Stimulated activated memory B cell treated with anti-CD40 and anti-IgM and Interleukin-4, amounts not matched to agents 10 μg/mL and 1 μg/mL and 100 μg/mL, for 72 hours (primary cell): ENCODE data around the gene CXorf58.
"Not testable (repeated sequence)": the region's sequence is repeated elsewhere in the genome, so short reads cannot be mapped to it uniquely, and the experiment has no call there.

Experiments used
- ATAC-seq: fragments of 150-1000 bp; cut with Tn5 transposase; 2 replicates; pipeline ENCODE4 v1.10.0; 2021
- H3K27ac Mint-ChIP-seq: one replicate; pipeline ENCODE4 v1.8.0; 2022; ENCODE audit warnings: mild to moderate bottlenecking, mixed read lengths
- H3K27me3 Mint-ChIP-seq: one replicate; pipeline ENCODE4 v1.8.0; 2022; ENCODE audit warnings: mixed read lengths
- H3K36me3 Mint-ChIP-seq: one replicate; pipeline ENCODE4 v1.8.0; 2022; ENCODE audit warnings: mixed read lengths
- H3K4me1 Mint-ChIP-seq: one replicate; pipeline ENCODE4 v1.8.0; 2022; ENCODE audit warnings: mixed read lengths
- H3K4me3 Mint-ChIP-seq: one replicate; pipeline ENCODE4 v1.8.0; 2022; ENCODE audit warnings: mild to moderate bottlenecking, moderate library complexity, mixed read lengths
- H3K9me3 Mint-ChIP-seq: one replicate; pipeline ENCODE4 v1.8.0; 2022; ENCODE audit warnings: mixed read lengths

The CXorf58 gene, protein sequence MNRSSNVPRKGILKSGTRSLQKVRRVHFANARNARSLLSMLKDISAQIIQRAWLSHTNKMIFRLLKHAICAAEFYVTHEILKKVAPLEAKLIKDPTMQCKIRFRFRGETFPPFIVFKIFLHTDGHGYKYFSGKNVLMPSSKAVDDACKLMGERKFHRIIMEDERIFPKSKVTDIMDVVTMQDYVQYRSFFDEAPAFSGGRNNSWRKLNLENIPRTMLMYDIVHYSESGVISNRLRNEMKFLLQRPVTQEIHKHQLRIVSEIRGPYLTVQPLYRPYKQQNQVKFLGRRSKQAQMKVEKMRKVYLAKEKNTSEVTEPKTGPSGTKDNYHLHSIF

DNA sequence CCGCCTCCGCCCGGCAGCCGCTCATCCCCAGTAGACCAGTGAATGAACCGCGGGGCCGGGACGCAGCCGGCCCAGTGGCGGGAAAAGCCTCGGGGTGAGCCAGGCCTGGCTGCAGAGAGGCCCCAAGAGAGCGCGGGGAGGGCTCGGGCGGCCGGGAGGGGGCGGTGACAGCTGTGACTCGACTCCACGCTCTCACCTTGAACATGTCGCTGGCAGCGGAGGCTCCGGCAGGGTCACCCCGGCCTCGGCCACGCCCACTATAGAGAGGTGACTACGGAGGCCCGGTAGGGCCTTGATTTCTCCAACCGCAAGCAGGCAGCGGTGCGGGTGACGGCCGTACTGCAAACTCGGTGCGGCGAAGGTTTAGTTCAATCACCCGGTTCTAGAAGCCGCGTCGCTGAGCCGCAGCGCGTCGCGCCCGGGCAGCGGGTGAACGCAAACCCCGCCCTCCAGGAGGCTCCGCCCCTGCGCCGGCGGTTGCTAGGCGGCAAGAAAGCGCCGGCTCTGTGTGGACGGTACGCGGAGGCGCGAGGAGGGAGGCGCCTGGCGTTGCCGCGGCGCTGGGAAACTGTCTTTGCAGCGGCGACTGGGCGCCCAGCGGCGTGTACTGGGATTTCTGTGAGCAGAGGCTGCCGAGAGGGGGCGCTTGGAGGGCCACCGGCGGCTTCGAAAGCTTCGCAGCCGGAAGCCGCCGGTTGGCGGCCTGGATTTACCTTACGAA, at the start of gene CXorf58, which contains the start of gene APOO:
Gene CXorf58 (plus strand): TSS at position 509 of the 721 bp plus-strand sequence. CDS start 2,297 bp downstream, outside the sequence.
Gene APOO (minus strand): TSS at position 441 of the 721 bp plus-strand sequence. CDS start 236 bp downstream, at position 205.
- peak within 1 kb of the TSS; percentile 73 for H3K27ac Mint-ChIP-seq
- no peaks in the 10 kb centered on the region for H3K27me3 Mint-ChIP-seq
- peak within 1 kb of the TSS; percentile 83 for H3K4me3 Mint-ChIP-seq
- H3K9me3 Mint-ChIP-seq = no peaks in the 10 kb centered on the region
- H3K36me3 Mint-ChIP-seq = no peaks in the 10 kb centered on the region
- peak; percentile 99 for ATAC-seq
- peaks cover 6% of the 10 kb centered on the region for H3K4me1 Mint-ChIP-seq

DNA sequence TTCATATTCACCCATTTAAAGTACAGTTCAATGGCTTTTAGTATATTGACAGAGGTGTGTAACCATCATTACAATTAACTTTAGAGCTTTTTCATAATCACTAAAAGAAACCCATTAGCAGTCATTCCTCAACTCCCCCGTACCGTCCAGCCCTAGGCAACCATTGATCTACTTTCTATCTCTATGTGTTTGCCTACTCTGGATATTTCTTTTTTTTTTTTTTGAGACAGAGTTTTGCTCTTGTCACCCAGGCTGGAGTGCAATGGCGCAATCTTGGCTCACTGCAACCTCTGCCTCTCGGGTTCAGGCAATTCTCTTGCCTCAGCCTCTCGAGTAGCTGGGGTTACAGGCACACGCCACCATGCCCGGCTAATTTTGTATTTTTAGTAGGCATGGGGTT, 48.6 kb upstream of the CXorf58 start:
- not testable (repeated sequence) for H3K27me3 Mint-ChIP-seq, ATAC-seq, H3K4me1 Mint-ChIP-seq, H3K27ac Mint-ChIP-seq, H3K9me3 Mint-ChIP-seq, H3K4me3 Mint-ChIP-seq
- H3K36me3 Mint-ChIP-seq = peaks cover 23% of the 10 kb centered on the region

DNA sequence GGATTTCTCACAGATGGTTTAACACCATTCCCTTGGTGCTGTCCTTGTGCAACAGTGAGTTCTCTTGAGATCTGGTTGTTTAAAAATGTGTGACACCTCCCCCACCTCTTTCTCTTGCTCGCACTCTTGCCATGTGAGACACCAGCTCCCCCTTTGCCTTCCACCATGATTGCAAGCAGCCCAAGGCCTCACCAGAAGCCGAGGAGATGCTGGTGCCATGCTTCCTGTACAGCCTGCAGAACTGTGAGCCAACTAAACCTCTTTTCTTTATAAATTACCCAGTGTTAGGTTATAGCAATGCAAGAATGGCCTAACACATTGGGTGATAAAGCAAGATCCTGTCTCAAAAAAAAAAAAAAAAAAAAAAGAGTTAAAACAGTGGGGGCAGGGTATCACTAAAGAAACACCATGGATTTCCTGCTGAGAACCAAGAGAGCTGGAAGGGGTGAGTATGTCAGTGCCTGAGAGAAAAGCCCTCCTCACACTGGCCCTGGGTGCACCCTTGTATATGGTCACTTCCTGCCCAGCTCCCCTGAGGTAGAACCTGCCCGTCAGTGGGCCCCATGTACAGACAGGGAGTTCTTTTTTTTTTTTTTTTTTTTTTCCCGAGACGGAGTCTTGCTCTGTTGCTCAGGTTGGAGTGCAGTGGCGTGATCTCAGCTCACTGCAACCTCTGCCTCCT, 46.5 kb upstream of the CXorf58 start:
- no peak overlapping the region for H3K27ac Mint-ChIP-seq
- no peaks in the 10 kb centered on the region for H3K4me1 Mint-ChIP-seq
- H3K4me3 Mint-ChIP-seq = no peak overlapping the region
- H3K9me3 Mint-ChIP-seq = peaks cover 2% of the 10 kb centered on the region
- H3K36me3 Mint-ChIP-seq = peaks cover 23% of the 10 kb centered on the region
- no peak for ATAC-seq
- H3K27me3 Mint-ChIP-seq = no peaks in the 10 kb centered on the region

DNA sequence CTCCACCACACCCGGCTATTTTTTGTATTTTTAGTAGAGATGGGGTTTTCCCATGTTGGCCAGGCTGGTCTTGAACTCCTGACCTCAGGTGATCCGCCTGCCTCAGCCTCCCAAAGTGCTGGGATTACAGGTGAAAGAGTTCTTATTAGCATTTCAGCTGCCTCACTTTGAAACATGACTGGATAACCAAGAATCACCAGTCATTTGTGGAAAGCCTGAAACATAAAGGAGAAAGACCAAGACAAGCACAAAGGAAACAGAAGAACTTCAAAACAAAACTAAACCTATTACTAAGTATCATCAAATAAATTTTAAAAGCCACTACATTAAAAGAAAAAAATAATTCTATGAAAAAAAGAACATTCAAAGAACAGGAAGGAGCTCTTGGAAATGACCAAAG, 45.9 kb upstream of the CXorf58 start:
- ATAC-seq, H3K4me3 Mint-ChIP-seq, H3K9me3 Mint-ChIP-seq, H3K4me1 Mint-ChIP-seq, H3K27me3 Mint-ChIP-seq, H3K27ac Mint-ChIP-seq: not testable (repeated sequence)
- H3K36me3 Mint-ChIP-seq = peaks cover 19% of the 10 kb centered on the region

DNA sequence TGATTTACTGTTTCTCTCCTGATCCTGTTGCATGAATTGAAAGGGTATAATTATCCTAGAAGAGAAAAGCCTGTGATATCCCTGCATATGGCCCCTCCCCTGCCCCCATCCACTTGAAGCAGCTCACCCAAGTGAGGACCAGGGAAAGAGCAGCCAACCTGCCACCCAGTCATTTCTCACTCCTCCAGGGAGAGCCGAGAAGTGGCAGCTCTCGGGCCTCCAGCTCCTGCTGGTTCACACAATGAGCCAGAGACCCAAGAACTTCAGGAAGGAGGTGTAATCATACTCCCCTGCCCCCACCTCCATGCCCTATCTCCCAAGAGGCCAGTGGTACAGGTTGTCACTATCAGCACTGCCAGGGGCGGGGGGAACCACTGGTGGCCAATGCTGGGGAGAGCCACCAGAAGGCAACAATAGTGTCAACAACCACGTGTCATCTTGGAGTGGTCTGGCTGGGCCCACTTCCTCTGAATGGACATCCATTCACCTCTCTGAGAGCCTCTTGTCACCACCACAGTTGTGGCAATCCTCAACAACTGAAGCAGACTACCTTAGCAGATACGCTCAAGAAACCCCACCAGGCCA, 43.0 kb upstream of the CXorf58 start:
- H3K36me3 Mint-ChIP-seq = peaks cover 13% of the 10 kb centered on the region
- no peaks in the 10 kb centered on the region for H3K4me1 Mint-ChIP-seq
- no peaks in the 10 kb centered on the region for H3K27me3 Mint-ChIP-seq
- H3K4me3 Mint-ChIP-seq = no peak overlapping the region
- no peak overlapping the region for H3K27ac Mint-ChIP-seq
- no peak for ATAC-seq
- peaks cover 2% of the 10 kb centered on the region for H3K9me3 Mint-ChIP-seq

DNA sequence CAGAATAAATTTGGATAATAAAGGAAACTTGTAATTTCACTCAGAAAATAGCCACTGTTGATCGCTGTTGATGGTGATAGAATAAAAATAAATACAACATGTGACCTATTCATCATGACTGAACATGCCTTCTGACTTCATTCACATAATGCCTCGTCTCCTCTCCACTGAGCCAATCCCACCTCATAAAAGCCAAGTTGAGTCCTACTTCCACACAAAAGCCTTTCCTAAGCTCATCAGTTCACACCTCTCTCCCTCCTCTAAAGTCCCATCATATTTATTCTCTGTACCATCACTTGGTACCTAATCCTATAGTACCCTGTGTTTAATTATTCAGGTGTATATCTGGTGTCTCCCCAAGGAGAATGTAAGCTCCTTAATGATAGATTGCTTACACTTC, 37.8 kb upstream of the CXorf58 start:
- Mint-ChIP-seq H3K4me1 (no peaks in the 10 kb centered on the region), H3K27me3 (no peaks in the 10 kb centered on the region), H3K9me3 (no peaks in the 10 kb centered on the region), H3K27ac (no peak overlapping the region), H3K36me3 (peaks cover 17% of the 10 kb centered on the region), H3K4me3 (no peak overlapping the region)
- ATAC-seq = no peak

DNA sequence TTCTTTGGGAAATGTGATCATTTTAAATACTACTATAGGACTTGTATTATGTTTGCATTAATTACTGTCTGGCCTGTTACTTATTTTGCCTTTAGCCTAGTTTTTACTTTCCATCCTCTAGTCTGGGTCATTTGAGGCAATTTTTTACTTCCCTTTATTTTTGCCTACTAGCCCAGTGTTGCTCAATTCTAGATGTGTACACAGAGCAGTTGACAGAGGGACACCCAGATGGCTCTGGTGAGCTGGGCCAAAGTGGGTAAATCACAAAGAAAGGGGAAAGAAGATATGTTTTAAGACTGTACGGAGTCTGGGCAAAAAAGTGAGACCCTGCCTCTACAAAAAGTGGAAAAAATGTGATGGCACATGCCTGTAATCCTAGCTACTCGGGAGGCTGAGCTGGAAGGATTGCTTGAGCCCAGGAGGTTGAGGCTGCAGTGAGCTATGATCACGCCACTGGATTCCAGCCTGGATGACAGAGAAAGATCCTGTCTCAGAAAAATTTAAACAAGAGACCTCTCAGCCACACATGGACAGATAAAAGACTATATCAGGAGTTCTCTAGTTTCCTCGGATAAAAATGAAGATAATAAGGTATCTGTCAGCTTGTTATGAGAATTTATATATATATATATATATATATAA, 35.8 kb upstream of the CXorf58 start:
- H3K4me3 Mint-ChIP-seq = no peak overlapping the region
- no peaks in the 10 kb centered on the region for H3K9me3 Mint-ChIP-seq
- no peak for ATAC-seq
- H3K4me1 Mint-ChIP-seq = no peaks in the 10 kb centered on the region
- H3K36me3 Mint-ChIP-seq = peaks cover 17% of the 10 kb centered on the region
- H3K27ac Mint-ChIP-seq = no peak overlapping the region
- no peaks in the 10 kb centered on the region for H3K27me3 Mint-ChIP-seq

DNA sequence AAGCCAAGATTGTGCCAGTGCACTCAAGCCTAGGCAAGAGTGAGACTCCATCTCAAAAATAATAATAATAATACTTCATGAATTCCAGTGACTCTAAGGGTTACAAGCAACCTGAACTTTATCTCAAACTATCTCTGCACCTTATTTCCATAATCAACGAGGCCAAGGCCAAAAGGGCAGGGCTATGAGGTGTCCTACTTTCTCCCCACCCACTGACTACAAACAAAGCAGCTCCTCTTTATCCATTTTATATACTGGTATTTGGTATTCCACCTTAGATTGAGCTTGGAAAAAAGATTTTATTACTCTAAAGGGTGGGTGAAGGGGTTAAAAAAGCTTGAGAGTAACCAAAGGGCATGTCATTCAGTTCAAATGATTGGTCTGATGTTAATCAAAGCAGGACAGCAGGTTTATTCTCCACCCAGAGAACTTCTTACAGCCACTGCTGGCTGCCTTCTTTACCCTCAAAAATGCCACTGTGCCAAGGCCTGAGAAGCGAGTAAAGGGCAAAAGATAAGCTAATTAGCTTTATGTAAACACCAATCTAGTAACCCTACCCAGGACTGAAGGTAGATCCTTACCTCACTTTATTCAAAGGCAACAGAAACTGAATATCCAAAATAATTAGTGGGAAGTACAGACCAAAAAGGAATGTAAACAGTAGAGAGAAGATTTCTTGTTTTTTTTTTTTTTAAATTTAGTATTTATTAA, 28.3 kb upstream of the CXorf58 start:
- Mint-ChIP-seq H3K27ac (no peak overlapping the region), H3K4me3 (no peak overlapping the region), H3K4me1 (peaks cover 10% of the 10 kb centered on the region), H3K27me3 (no peaks in the 10 kb centered on the region), H3K36me3 (no peaks in the 10 kb centered on the region), H3K9me3 (no peaks in the 10 kb centered on the region)
- ATAC-seq = no peak

DNA sequence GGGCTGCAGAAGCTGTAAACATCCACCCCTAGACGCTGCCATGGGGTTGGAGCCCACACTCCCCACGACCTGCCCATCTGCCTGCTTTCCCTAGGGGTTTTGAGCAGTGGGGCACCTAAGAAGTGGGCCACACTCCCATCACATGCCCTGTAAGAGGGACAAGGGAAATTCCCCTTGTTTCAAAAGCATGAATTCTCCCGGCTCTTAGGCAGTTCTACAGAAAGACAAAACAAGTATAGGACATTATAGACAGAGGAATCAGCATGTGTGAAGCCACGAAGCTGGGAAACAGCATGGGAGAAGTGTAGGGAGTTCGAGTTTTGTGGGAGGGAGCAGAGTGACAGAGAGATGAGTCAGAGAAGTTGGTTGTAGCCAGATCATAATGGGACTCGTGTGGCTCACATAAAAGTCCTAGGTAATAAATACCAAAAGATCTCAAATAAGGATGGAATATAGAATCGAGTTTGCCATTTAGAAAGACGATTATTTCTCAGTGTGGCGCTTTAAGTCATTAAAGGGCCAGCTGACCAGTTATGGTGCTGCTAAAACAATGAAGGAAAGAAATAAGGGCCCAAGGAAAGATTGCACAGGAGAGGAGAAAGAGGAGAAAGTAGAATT, 24.0 kb upstream of the CXorf58 start:
- no peak overlapping the region for H3K4me3 Mint-ChIP-seq
- ATAC-seq = no peak
- H3K27ac Mint-ChIP-seq = peak overlapping the region; percentile 15

DNA sequence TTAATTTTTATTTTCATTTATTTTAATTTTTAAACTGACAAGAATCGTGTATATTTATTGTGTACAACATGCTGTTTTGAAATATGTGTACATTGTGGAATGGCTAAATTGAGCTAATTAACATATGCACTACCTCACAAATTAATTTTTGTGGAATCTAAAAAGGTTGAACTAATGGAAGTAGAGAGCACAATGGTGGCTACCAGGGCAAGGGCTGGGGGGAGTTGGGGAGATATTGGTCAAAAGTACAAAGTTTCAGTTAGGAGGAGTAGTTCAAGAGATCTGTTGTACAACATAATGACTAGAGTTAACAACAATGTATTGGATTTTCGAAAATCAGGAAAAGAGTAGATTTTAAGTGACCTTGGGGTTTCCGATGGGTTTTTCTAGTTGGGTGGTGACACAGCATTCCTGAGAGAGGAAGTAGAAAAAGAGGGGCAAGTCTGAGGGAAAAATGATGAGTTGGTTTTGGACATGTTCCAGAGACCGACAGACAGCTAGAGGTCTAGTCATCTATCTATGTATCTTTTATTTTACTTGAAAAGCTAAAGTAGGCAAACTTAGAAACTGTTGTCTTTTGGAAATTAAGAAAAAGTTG, 23.3 kb upstream of the CXorf58 start:
- H3K9me3 Mint-ChIP-seq = no peaks in the 10 kb centered on the region
- no peak overlapping the region for H3K27ac Mint-ChIP-seq
- ATAC-seq = no peak
- peaks cover 12% of the 10 kb centered on the region for H3K4me1 Mint-ChIP-seq
- no peaks in the 10 kb centered on the region for H3K27me3 Mint-ChIP-seq
- H3K36me3 Mint-ChIP-seq = no peaks in the 10 kb centered on the region
- H3K4me3 Mint-ChIP-seq = no peak overlapping the region

More for the DNA sequence above, 24.0 kb upstream of the CXorf58 start:
- Mint-ChIP-seq H3K27me3 (no peaks in the 10 kb centered on the region), H3K9me3 (no peaks in the 10 kb centered on the region), H3K4me1 (peaks cover 12% of the 10 kb centered on the region), H3K36me3 (no peaks in the 10 kb centered on the region)

DNA sequence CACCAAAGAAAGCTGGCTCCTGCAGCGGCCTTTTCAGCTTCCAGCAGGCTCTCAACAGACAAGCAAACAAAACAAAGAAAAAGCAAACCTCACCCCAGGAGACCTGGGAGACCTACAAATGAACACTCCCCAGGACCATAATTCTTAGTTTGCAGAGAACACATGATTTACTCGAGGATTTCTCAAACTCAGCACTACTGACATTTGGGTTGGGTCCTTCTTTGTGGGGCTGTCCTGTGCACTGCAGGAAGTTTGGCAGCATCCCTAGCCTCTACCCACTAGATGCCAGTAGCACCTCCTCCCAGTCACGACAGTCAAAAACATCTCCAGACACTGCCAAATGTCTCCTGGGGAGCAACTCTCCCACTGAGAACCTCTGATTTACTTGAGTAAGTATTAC, 22.0 kb upstream of the CXorf58 start:
- Mint-ChIP-seq H3K27me3 (no peaks in the 10 kb centered on the region), H3K36me3 (no peaks in the 10 kb centered on the region), H3K4me1 (peaks cover 12% of the 10 kb centered on the region), H3K27ac (no peak overlapping the region), H3K4me3 (no peak overlapping the region), H3K9me3 (no peaks in the 10 kb centered on the region)
- no peak for ATAC-seq

DNA sequence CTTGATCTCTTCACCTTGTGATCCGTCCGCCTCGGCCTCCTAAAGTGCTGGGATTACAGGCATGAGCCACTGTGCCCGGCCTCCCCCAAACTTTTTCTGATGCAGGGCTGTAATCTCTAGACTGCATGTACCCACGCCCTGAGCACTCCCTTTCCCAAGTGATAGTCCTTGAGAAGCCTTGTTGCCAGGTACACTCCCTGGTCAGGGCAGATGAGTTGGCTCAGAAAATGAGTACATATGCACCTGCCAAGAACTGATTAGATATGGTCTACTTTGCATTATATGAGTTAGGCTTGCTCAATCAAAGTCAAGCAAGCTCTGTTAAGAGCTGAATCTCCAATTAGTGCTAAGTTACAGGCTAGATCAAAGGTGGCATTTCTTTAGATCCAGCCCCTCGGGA, 20.4 kb upstream of the CXorf58 start:
- no peaks in the 10 kb centered on the region for H3K27me3 Mint-ChIP-seq
- no peaks in the 10 kb centered on the region for H3K36me3 Mint-ChIP-seq
- H3K9me3 Mint-ChIP-seq = no peaks in the 10 kb centered on the region
- H3K27ac Mint-ChIP-seq = no peak overlapping the region
- peaks cover 12% of the 10 kb centered on the region for H3K4me1 Mint-ChIP-seq
- no peak overlapping the region for H3K4me3 Mint-ChIP-seq
- ATAC-seq = no peak

DNA sequence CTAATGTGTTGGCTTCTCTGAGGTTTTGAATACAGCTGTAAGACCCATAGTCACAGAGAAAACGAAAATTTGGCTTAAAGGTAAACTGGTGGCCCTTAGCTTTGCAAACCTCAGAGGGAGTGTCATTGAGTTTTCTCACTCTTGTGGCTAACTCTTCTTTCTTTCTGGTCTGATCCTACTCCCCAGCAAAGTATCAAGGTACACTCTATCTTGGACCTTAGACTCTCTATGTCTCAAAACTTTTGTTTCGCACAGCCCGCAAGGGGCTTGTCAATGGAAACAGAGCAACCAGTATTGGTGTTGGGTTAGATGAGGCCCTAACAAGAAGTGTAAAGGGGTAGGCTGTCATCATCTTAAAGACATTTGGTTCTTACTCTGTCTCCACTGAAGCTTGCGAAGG, 19.9 kb upstream of the CXorf58 start:
- H3K9me3 Mint-ChIP-seq = no peaks in the 10 kb centered on the region
- no peak for ATAC-seq
- H3K4me1 Mint-ChIP-seq = peaks cover 12% of the 10 kb centered on the region
- H3K27ac Mint-ChIP-seq = no peak overlapping the region
- no peak overlapping the region for H3K4me3 Mint-ChIP-seq
- no peaks in the 10 kb centered on the region for H3K36me3 Mint-ChIP-seq
- H3K27me3 Mint-ChIP-seq = no peaks in the 10 kb centered on the region
